Transverse colon (tissue), 3 donors: ENCODE data around the gene LRRK2.
"Not testable (repeated sequence)": the region's sequence is repeated elsewhere in the genome, so short reads cannot be mapped to it uniquely, and the experiment has no call there.

Experiments used
- EP300 ChIP-seq: sonication (generic); formaldehyde crosslinking; IDR thresholded peaks from one replicate; pipeline ENCODE4 v1.6.1; 2017; ENCODE audit warnings: antibody characterized with exemption, low read depth
- TF ChIP-seq, protein P1 (sequence below), 5 experiments: fragments of 200-600 bp in 3 of 5; fragments of 450-650 bp in 2 of 5; sonication (generic) in 3 of 5; IDR thresholded peaks; 1 replicate in 2 of 5; 2 replicates in 3 of 5; pipeline ENCODE4 v1.5.1; 2016 to 2017; ENCODE audit warnings: antibody characterized with exemption in 5 of 5, inconsistent platforms in 3 of 5, mild to moderate bottlenecking in 2 of 5, moderate library complexity in 1 of 5

DNA sequence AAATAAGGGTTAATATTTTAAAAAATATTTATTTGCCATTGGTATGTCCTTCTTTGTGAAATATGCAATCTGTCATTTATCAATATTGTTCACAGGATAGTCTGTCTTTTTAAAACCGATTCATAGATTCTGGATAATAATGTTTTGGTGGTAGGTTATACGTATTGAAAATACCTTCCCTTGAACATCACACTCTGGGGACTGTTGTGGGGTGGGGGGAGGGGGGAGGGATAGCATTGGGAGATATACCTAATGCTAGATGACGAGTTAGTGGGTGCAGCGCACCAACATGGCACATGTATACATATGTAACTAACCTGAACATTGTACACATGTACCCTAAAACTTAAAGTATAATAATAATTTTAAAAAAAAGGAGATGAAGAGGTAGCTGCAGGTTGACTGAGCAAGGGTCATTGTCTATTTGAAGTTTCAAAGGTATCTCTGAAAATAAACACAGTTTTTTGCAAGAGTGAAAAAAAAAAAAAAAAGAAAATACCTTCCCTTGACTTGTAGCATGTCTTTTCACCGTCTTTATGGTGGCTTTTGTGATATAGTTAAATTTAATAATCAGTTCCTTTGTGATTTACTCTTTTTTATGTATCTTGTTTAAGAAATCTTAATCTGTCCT lies 19.8 kb downstream of the LRRK2 start:
- TF ChIP-seq, protein P1, sequence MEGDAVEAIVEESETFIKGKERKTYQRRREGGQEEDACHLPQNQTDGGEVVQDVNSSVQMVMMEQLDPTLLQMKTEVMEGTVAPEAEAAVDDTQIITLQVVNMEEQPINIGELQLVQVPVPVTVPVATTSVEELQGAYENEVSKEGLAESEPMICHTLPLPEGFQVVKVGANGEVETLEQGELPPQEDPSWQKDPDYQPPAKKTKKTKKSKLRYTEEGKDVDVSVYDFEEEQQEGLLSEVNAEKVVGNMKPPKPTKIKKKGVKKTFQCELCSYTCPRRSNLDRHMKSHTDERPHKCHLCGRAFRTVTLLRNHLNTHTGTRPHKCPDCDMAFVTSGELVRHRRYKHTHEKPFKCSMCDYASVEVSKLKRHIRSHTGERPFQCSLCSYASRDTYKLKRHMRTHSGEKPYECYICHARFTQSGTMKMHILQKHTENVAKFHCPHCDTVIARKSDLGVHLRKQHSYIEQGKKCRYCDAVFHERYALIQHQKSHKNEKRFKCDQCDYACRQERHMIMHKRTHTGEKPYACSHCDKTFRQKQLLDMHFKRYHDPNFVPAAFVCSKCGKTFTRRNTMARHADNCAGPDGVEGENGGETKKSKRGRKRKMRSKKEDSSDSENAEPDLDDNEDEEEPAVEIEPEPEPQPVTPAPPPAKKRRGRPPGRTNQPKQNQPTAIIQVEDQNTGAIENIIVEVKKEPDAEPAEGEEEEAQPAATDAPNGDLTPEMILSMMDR (IDR thresholded peaks at IDR 0.05) = not testable (repeated sequence)
- not testable (repeated sequence) for TF ChIP-seq EP300
